ENCODE results near the gene GSTM5. TPM values are rescaled to one million over a fixed set of nuclear protein-coding genes. Genes with fewer than 3 reads are reported as not detected.
"Not testable (repeated sequence)": the region's sequence is repeated elsewhere in the genome, so short reads cannot be mapped to it uniquely, and the experiment has no call there.

Gene GSTM5
- total RNA-seq, 1 experiment from 2014 or later = not detected

DNA sequence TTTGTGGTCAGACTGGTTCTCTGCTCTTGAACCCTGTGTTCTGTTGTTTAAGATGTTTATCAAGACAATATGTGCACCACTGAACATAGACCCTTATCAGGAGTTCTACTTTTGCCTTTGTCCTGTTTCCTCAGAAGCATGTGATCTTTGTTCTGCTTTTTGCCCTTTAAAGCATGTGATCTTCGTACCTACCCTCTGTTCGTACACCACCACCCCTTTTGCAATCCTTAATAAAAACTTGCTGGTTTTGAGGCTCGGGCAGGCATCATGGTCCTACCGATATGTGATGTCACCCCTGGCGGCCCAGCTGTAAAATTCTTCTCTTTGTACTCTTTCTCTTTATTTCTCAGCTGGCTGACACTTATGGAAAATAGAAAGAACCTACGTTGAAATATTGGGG is 27.3 kb upstream of the GSTM5 start:
- H2AK5ac ChIP-seq (ENCODE audit: insufficient read length, low read length); H3K27me3 ChIP-seq (ENCODE audit: insufficient read depth, low read length); H3K9ac ChIP-seq (ENCODE audit: extremely low read depth, insufficient read length, low read length); H3K27me3 Mint-ChIP-seq (ENCODE audit: low read depth); H2AFZ ChIP-seq (ENCODE audit: low read length); H3K56ac ChIP-seq (ENCODE audit: insufficient read length, low read depth, low read length); H3K4ac ChIP-seq (ENCODE audit: low read depth, low read length); H3K4me1 ChIP-seq (ENCODE audit: insufficient read depth, low read length); H3K14ac ChIP-seq (ENCODE audit: insufficient read depth, low read length); H2BK20ac ChIP-seq (ENCODE audit: low read depth, low read length, poor library complexity, severe bottlenecking); H3K4me1 Mint-ChIP-seq; H3K9me3 ChIP-seq (ENCODE audit: control insufficient read depth, low read depth, low read length); H3K4me2 ChIP-seq (ENCODE audit: insufficient read depth, insufficient read length, low read length); H4K91ac ChIP-seq (ENCODE audit: insufficient read length, low read depth, low read length); H2BK12ac ChIP-seq (ENCODE audit: insufficient read length, low read depth, low read length); H3K27ac ChIP-seq (ENCODE audit: insufficient read length, low read depth, low read length); H2BK15ac ChIP-seq (ENCODE audit: low read depth, low read length); H3T11ph ChIP-seq (ENCODE audit: low read length); H2BK120ac ChIP-seq (ENCODE audit: low read depth, low read length, poor library complexity, severe bottlenecking); H4K8ac ChIP-seq (replicated peaks; ENCODE audit: insufficient read length, low read depth, low read length); H3K18ac ChIP-seq (ENCODE audit: insufficient read length, low read depth, low read length); H3K23ac ChIP-seq (ENCODE audit: insufficient read length, low read depth, low read length); H3K36me3 Mint-ChIP-seq (ENCODE audit: insufficient read depth in 1 of 3, low read depth in 3 of 3); H2BK5ac ChIP-seq (ENCODE audit: insufficient read length, low read length); H3K9me3 Mint-ChIP-seq; H3K79me2 ChIP-seq (ENCODE audit: insufficient read depth, low read length); H3K27ac Mint-ChIP-seq; H3K23me2 ChIP-seq (ENCODE audit: insufficient read length, low read depth, low read length, poor library complexity, severe bottlenecking); H4K20me1 ChIP-seq (ENCODE audit: control insufficient read depth, insufficient read depth, insufficient read length); DNase-seq; H3K4me3 Mint-ChIP-seq; H3K79me1 ChIP-seq (ENCODE audit: insufficient read depth, low read depth, low read length, poor library complexity, severe bottlenecking); H4K5ac ChIP-seq (ENCODE audit: insufficient read length, low read depth, low read length): not testable (repeated sequence)
- no CpG with 5 or more reads among the region's 6 CpGs for WGBS (ENCODE audit: extremely low coverage, insufficient read length, low lambda C conversion rate)

DNA sequence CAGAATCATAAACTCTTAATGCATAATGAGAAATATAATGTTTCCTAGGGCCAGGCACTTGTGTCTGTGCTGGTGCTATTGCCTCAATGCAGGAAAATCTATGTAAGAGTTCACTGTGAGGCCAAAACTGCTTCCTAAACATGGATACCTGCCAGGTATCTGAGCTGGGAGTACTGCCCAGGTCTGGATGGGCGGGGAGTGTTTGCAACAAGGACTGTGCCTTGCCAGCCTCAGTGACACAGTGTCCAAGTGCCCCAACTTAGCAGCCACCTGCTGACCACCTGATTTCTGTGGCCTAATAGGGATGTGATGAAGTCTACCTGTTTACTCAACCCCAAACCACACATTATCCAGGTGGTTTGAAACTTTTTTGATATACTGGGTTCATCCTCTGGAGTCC is 26.7 kb upstream of the GSTM5 start:
- H3T11ph ChIP-seq (ENCODE audit: low read length); H3K27me3 Mint-ChIP-seq (ENCODE audit: low read depth): not testable (repeated sequence)

More for the DNA sequence above, 26.7 kb upstream of the GSTM5 start:
- H3K9me3 ChIP-seq (ENCODE audit: control insufficient read depth, low read depth, low read length); H2BK12ac ChIP-seq (ENCODE audit: insufficient read length, low read depth, low read length); H3K18ac ChIP-seq (ENCODE audit: insufficient read length, low read depth, low read length); H3K4me2 ChIP-seq (ENCODE audit: insufficient read depth, insufficient read length, low read length); H4K8ac ChIP-seq (replicated peaks; ENCODE audit: insufficient read length, low read depth, low read length); H3K4ac ChIP-seq (ENCODE audit: low read depth, low read length); H3K23ac ChIP-seq (ENCODE audit: insufficient read length, low read depth, low read length); H3K4me1 ChIP-seq (ENCODE audit: insufficient read depth, low read length); H3K27ac Mint-ChIP-seq; H3K4me3 Mint-ChIP-seq; H2BK5ac ChIP-seq (ENCODE audit: insufficient read length, low read length); H3K79me1 ChIP-seq (ENCODE audit: insufficient read depth, low read depth, low read length, poor library complexity, severe bottlenecking); H3K27me3 ChIP-seq (ENCODE audit: insufficient read depth, low read length); H3K9ac ChIP-seq (ENCODE audit: extremely low read depth, insufficient read length, low read length); H2BK15ac ChIP-seq (ENCODE audit: low read depth, low read length); H3K36me3 Mint-ChIP-seq (ENCODE audit: insufficient read depth in 1 of 3, low read depth in 3 of 3); H2AFZ ChIP-seq (ENCODE audit: low read length); H2BK20ac ChIP-seq (ENCODE audit: low read depth, low read length, poor library complexity, severe bottlenecking); H3K4me1 Mint-ChIP-seq; DNase-seq; H3K9me3 Mint-ChIP-seq; H3K27ac ChIP-seq (ENCODE audit: insufficient read length, low read depth, low read length); H3K23me2 ChIP-seq (ENCODE audit: insufficient read length, low read depth, low read length, poor library complexity, severe bottlenecking); H4K5ac ChIP-seq (ENCODE audit: insufficient read length, low read depth, low read length); H3K14ac ChIP-seq (ENCODE audit: insufficient read depth, low read length); H4K91ac ChIP-seq (ENCODE audit: insufficient read length, low read depth, low read length); H2AK5ac ChIP-seq (ENCODE audit: insufficient read length, low read length); H3K79me2 ChIP-seq (ENCODE audit: insufficient read depth, low read length); H4K20me1 ChIP-seq (ENCODE audit: control insufficient read depth, insufficient read depth, insufficient read length); H2BK120ac ChIP-seq (ENCODE audit: low read depth, low read length, poor library complexity, severe bottlenecking); H3K56ac ChIP-seq (ENCODE audit: insufficient read length, low read depth, low read length): not testable (repeated sequence)
- WGBS (ENCODE audit: extremely low coverage, insufficient read length, low lambda C conversion rate) = no CpG with 5 or more reads among the region's 1 CpG

All from H9 (cell line).